Astrocyte (in vitro differentiated cells and primary cell): ENCODE measurements around the gene NAA50. TPM values are rescaled to one million over a fixed set of nuclear protein-coding genes. Genes with fewer than 3 reads are reported as not detected.

Experiments
- DNase-seq: peaks from one replicate; pipeline ENCODE4 v3.0.0-alpha.2; 2010; ENCODE audit warnings: low read depth
- FAIRE-seq: peaks from 2 replicates; lab custom pipeline; 2011; peaks lifted over from hg19 to GRCh38; lab: Jason Lieb, UNC
- H2AFZ ChIP-seq: 2 replicates; pipeline ENCODE4 v1.6.0; 2012; ENCODE audit warnings: low read depth, low read length, inconsistent platforms
- H3K27ac ChIP-seq: 2 replicates; pipeline ENCODE4 v1.5.1; 2011; ENCODE audit warnings: low read depth, low read length, inconsistent platforms
- H3K27me3 ChIP-seq: 2 replicates; pipeline ENCODE4 v1.6.0; 2011; ENCODE audit warnings: low read length, inconsistent platforms; ENCODE audit not compliant: insufficient read depth
- H3K36me3 ChIP-seq: 2 replicates; pipeline ENCODE4 v1.5.1; 2011; ENCODE audit warnings: low read length, inconsistent platforms; ENCODE audit not compliant: insufficient read depth
- H3K4me1 ChIP-seq: 2 replicates; pipeline ENCODE4 v1.5.1; 2011; ENCODE audit warnings: low read length, inconsistent platforms; ENCODE audit not compliant: insufficient read depth
- H3K4me2 ChIP-seq: 2 replicates; pipeline ENCODE4 v1.6.0; 2012; ENCODE audit warnings: low read length, inconsistent platforms
- H3K4me3 ChIP-seq: 2 replicates; pipeline ENCODE4 v1.5.1; 2011; ENCODE audit warnings: low read depth, mild to moderate bottlenecking, low read length, inconsistent platforms; ENCODE audit not compliant: insufficient read depth
- H3K79me2 ChIP-seq: 2 replicates; pipeline ENCODE4 v1.6.0; 2012; ENCODE audit warnings: mild to moderate bottlenecking, low read length, inconsistent platforms; ENCODE audit not compliant: insufficient read depth
- H3K9ac ChIP-seq: 2 replicates; pipeline ENCODE4 v1.6.0; 2012; ENCODE audit warnings: mild to moderate bottlenecking, low read length, inconsistent platforms
- H3K9me3 ChIP-seq: 2 replicates; pipeline ENCODE4 v1.5.1; 2012; ENCODE audit warnings: low read depth, mild to moderate bottlenecking, low read length, inconsistent platforms; ENCODE audit not compliant: insufficient read depth
- H4K20me1 ChIP-seq: 2 replicates; pipeline ENCODE4 v1.6.0; 2012; ENCODE audit warnings: low read length, inconsistent platforms; ENCODE audit not compliant: insufficient read depth
- H3K27ac Mint-ChIP-seq: one replicate; pipeline ENCODE4 v1.8.0; 2021; ENCODE audit warnings: mild to moderate bottlenecking, mixed read lengths; ENCODE audit not compliant: unreplicated experiment
- H3K27me3 Mint-ChIP-seq: one replicate; pipeline ENCODE4 v1.8.0; 2021; ENCODE audit warnings: low read depth, mixed read lengths; ENCODE audit not compliant: unreplicated experiment
- H3K36me3 Mint-ChIP-seq: one replicate; pipeline ENCODE4 v1.8.0; 2021; ENCODE audit warnings: low read depth, mixed read lengths; ENCODE audit not compliant: unreplicated experiment
- H3K4me1 Mint-ChIP-seq: one replicate; pipeline ENCODE4 v1.8.0; 2021; ENCODE audit warnings: low read depth, mixed read lengths; ENCODE audit not compliant: unreplicated experiment
- H3K4me3 Mint-ChIP-seq: one replicate; pipeline ENCODE4 v1.8.0; 2021; ENCODE audit warnings: mild to moderate bottlenecking, moderate library complexity, mixed read lengths; ENCODE audit not compliant: unreplicated experiment
- H3K9me3 Mint-ChIP-seq: one replicate; pipeline ENCODE4 v1.8.0; 2021; ENCODE audit warnings: mild to moderate bottlenecking, mixed read lengths; ENCODE audit not compliant: unreplicated experiment
- CTCF ChIP-seq: IDR thresholded peaks from 2 replicates; pipeline ENCODE4 v1.5.1; 2011; ENCODE audit warnings: low read depth, mild to moderate bottlenecking, inconsistent platforms, low read length, moderate library complexity; ENCODE audit not compliant: insufficient read depth
- EZH2 ChIP-seq: IDR thresholded peaks from 2 replicates; pipeline ENCODE4 v1.6.1; 2012; ENCODE audit warnings: mild to moderate bottlenecking, low read length, inconsistent platforms; ENCODE audit not compliant: insufficient read depth
- total RNA-seq: library from RNA; stranded (reverse); gene quantifications from 2 replicates; pipeline ENCODE4 v1.2.1, GENCODE V29; 2021

The NAA50 gene
- total RNA-seq, 1 donor from 2014 or later: 151 TPM

- H3K4me1 Mint-ChIP-seq: peaks cover 26% of the 10 kb centered on the region
- H3K9me3 Mint-ChIP-seq: no peaks in the 10 kb centered on the region
Measured at GRCh38 chr3:113741620-113742019, 4.4 kb downstream of the NAA50 start.

DNA sequence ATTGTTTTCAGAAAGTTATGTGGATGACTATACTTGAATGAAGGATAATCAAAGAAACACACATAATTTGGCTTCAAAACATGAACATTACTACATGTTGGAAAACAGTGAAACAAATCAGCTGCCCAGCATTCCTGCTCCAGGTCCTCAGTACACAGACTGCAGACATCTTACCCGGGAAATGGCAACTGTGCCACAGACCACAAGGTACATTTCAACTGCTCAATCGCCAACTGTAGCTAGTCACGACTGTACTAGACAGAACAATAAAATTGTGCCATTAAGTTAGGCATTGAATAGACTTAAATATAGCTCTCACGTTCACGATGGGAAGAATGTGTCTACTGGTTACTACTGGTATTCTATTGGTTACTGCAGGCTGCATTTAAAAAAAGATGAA lies 5.0 kb downstream of the NAA50 start:
- Histone ChIP-seq H3K4me3 (no peak overlapping the region), H3K9me3 (no peaks in the 10 kb centered on the region), H3K36me3 (no peaks in the 10 kb centered on the region), H3K27ac (no peak overlapping the region), H3K27me3 (no peaks in the 10 kb centered on the region), H4K20me1 (peaks cover 80% of the 10 kb centered on the region), H3K4me1 (peaks cover 11% of the 10 kb centered on the region), H3K9ac (no peak overlapping the region), H3K4me2 (no peak overlapping the region), H2AFZ (no peak overlapping the region), H3K79me2 (peaks cover 99% of the 10 kb centered on the region)
- FAIRE-seq (no peak), DNase-seq (no peak)
- H3K9me3 Mint-ChIP-seq: no peaks in the 10 kb centered on the region
- H3K27ac Mint-ChIP-seq: peak overlapping the region; percentile 64
- no peak overlapping the region for H3K4me3 Mint-ChIP-seq
- TF ChIP-seq CTCF: no peak
- TF ChIP-seq EZH2: no peak
- H3K27me3 Mint-ChIP-seq: no peaks in the 10 kb centered on the region
- H3K4me1 Mint-ChIP-seq: peaks cover 26% of the 10 kb centered on the region
- peaks cover 5% of the 10 kb centered on the region for H3K36me3 Mint-ChIP-seq

More at GRCh38 chr3:113741620-113742019, 4.4 kb downstream of the NAA50 start:
- DNase-seq: no peak
- Mint-ChIP-seq H3K4me3 (no peak overlapping the region), H3K27ac (no peak overlapping the region), H3K36me3 (peaks cover 5% of the 10 kb centered on the region), H3K27me3 (no peaks in the 10 kb centered on the region)
- H3K4me1 ChIP-seq: peaks cover 11% of the 10 kb centered on the region
- TF ChIP-seq EZH2 (no peak), CTCF (no peak)
- no peak overlapping the region for H3K9ac ChIP-seq
- no peaks in the 10 kb centered on the region for H3K27me3 ChIP-seq
- H3K27ac ChIP-seq: no peak overlapping the region
- peaks cover 74% of the 10 kb centered on the region for H4K20me1 ChIP-seq
- no peaks in the 10 kb centered on the region for H3K36me3 ChIP-seq
- H3K79me2 ChIP-seq: peaks cover 94% of the 10 kb centered on the region
- H2AFZ ChIP-seq: no peak overlapping the region
- H3K4me3 ChIP-seq: no peak overlapping the region
- no peaks in the 10 kb centered on the region for H3K9me3 ChIP-seq
- H3K4me2 ChIP-seq: no peak overlapping the region
- FAIRE-seq: no peak

GRCh38 chr3:113736548-113737089 lies 9.4 kb downstream of the NAA50 start:
- DNase-seq: peak; percentile 35
- no peaks in the 10 kb centered on the region for H3K9me3 Mint-ChIP-seq
- H3K4me3 Mint-ChIP-seq: no peak overlapping the region
- Histone ChIP-seq H3K27ac (no peak overlapping the region), H3K79me2 (peaks cover 100% of the 10 kb centered on the region), H2AFZ (no peak overlapping the region), H3K9ac (peak overlapping the region; percentile 9), H3K4me2 (peak overlapping the region; percentile 15), H3K4me3 (no peak overlapping the region), H3K9me3 (no peaks in the 10 kb centered on the region), H3K4me1 (no peaks in the 10 kb centered on the region), H3K27me3 (no peaks in the 10 kb centered on the region), H3K36me3 (no peaks in the 10 kb centered on the region), H4K20me1 (peaks cover 93% of the 10 kb centered on the region)
- TF ChIP-seq EZH2: no peak
- peak; percentile 72 for TF ChIP-seq CTCF
- FAIRE-seq: peak; percentile 81
- no peak overlapping the region for H3K27ac Mint-ChIP-seq
- H3K27me3 Mint-ChIP-seq: no peaks in the 10 kb centered on the region
- peaks cover 3% of the 10 kb centered on the region for H3K36me3 Mint-ChIP-seq
- H3K4me1 Mint-ChIP-seq: peaks cover 16% of the 10 kb centered on the region
